ENCODE results near the gene GOLGB1.
A peak's percentile ranks its signal among the peaks of the same experiment; 100 is the strongest.

GOLGB1 gene

GRCh38 chr3:121627211-121627610, 122.3 kb downstream of the GOLGB1 start:
- Histone ChIP-seq H3K36me3 (replicated peaks; ENCODE audit: low read depth, low read length) (peaks cover 27% of the 10 kb centered on the region), H3K27me3 (ENCODE audit: low read depth, low read length) (no peaks in the 10 kb centered on the region), H3K4me1 (ENCODE audit: low read length) (peaks cover 9% of the 10 kb centered on the region), H2AFZ (ENCODE audit: low read depth, low read length) (no peak overlapping the region), H3K4me2 (ENCODE audit: low read length) (no peak overlapping the region), H3K27ac (ENCODE audit: low read length) (no peak overlapping the region), H3K9me3 (ENCODE audit: insufficient read depth, low read length) (no peaks in the 10 kb centered on the region), H3K79me2 (ENCODE audit: low read length) (no peaks in the 10 kb centered on the region), H4K20me1 (ENCODE audit: insufficient read depth, low read length) (no peaks in the 10 kb centered on the region), H3K4me3 (ENCODE audit: low read length) (no peak overlapping the region), H3K9ac (ENCODE audit: low read length) (no peak overlapping the region)
- TF ChIP-seq CTCF (IDR thresholded peaks at IDR 0.05; ENCODE audit: low read depth, low read length) (no peak), EZH2phosphoT487 (IDR thresholded peaks at IDR 0.05; ENCODE audit: low read depth) (no peak)

- Histone ChIP-seq H3K9ac (ENCODE audit: low read length) (no peak overlapping the region), H3K9me3 (ENCODE audit: insufficient read depth, low read length) (no peaks in the 10 kb centered on the region), H3K27me3 (ENCODE audit: low read depth, low read length) (no peaks in the 10 kb centered on the region), H2AFZ (ENCODE audit: low read depth, low read length) (no peak overlapping the region), H3K4me1 (ENCODE audit: low read length) (peaks cover 9% of the 10 kb centered on the region), H4K20me1 (ENCODE audit: insufficient read depth, low read length) (no peaks in the 10 kb centered on the region), H3K27ac (ENCODE audit: low read length) (no peak overlapping the region), H3K4me3 (ENCODE audit: low read length) (no peak overlapping the region), H3K36me3 (replicated peaks; ENCODE audit: low read depth, low read length) (peaks cover 20% of the 10 kb centered on the region), H3K4me2 (ENCODE audit: low read length) (no peak overlapping the region), H3K79me2 (ENCODE audit: low read length) (no peaks in the 10 kb centered on the region)
- no peak for TF ChIP-seq CTCF (IDR thresholded peaks at IDR 0.05; ENCODE audit: low read depth, low read length)
- TF ChIP-seq EZH2phosphoT487 (IDR thresholded peaks at IDR 0.05; ENCODE audit: low read depth), result no peak
Measured at GRCh38 chr3:121626495-121626894, 123.0 kb downstream of the GOLGB1 start.

- no peaks in the 10 kb centered on the region for H3K9me3 ChIP-seq (ENCODE audit: insufficient read depth, low read length)
- H4K20me1 ChIP-seq (ENCODE audit: insufficient read depth, low read length), result no peaks in the 10 kb centered on the region
- no peak overlapping the region for H3K27ac ChIP-seq (ENCODE audit: low read length)
- H3K36me3 ChIP-seq (replicated peaks; ENCODE audit: low read depth, low read length), result peaks cover 4% of the 10 kb centered on the region
- H3K4me2 ChIP-seq (ENCODE audit: low read length), result peak overlapping the region; percentile 58
- no peaks in the 10 kb centered on the region for H3K27me3 ChIP-seq (ENCODE audit: low read depth, low read length)
- no peak for TF ChIP-seq CTCF (IDR thresholded peaks at IDR 0.05; ENCODE audit: low read depth, low read length)
- TF ChIP-seq EZH2phosphoT487 (IDR thresholded peaks at IDR 0.05; ENCODE audit: low read depth), result no peak
- H2AFZ ChIP-seq (ENCODE audit: low read depth, low read length), result peak overlapping the region; percentile 14; the same call in 1 of the 2 replicates
- H3K79me2 ChIP-seq (ENCODE audit: low read length), result no peaks in the 10 kb centered on the region
- H3K4me1 ChIP-seq (ENCODE audit: low read length), result peaks cover 9% of the 10 kb centered on the region
- H3K4me3 ChIP-seq (ENCODE audit: low read length), result 0 out of 2 replicates have a peak overlapping the region, but pooled peaks have one; percentile 3
- no peak overlapping the region for H3K9ac ChIP-seq (ENCODE audit: low read length)
Measured at GRCh38 chr3:121624147-121624899, 125.2 kb downstream of the GOLGB1 start.

GRCh38 chr3:121621491-121621890, 128.1 kb downstream of the GOLGB1 start:
- Histone ChIP-seq H3K4me1 (ENCODE audit: low read length) (peaks cover 9% of the 10 kb centered on the region), H3K36me3 (replicated peaks; ENCODE audit: low read depth, low read length) (no peaks in the 10 kb centered on the region), H4K20me1 (ENCODE audit: insufficient read depth, low read length) (no peaks in the 10 kb centered on the region), H3K9me3 (ENCODE audit: insufficient read depth, low read length) (no peaks in the 10 kb centered on the region), H3K27ac (ENCODE audit: low read length) (no peak overlapping the region), H3K4me3 (ENCODE audit: low read length) (no peak overlapping the region), H3K9ac (ENCODE audit: low read length) (no peak overlapping the region), H2AFZ (ENCODE audit: low read depth, low read length) (no peak overlapping the region), H3K4me2 (ENCODE audit: low read length) (no peak overlapping the region), H3K79me2 (ENCODE audit: low read length) (no peaks in the 10 kb centered on the region), H3K27me3 (ENCODE audit: low read depth, low read length) (no peaks in the 10 kb centered on the region)
- TF ChIP-seq CTCF (IDR thresholded peaks at IDR 0.05; ENCODE audit: low read depth, low read length) (no peak), EZH2phosphoT487 (IDR thresholded peaks at IDR 0.05; ENCODE audit: low read depth) (no peak)
